ENCODE measurements around the gene TRIM40.

TRIM40 gene

DNA sequence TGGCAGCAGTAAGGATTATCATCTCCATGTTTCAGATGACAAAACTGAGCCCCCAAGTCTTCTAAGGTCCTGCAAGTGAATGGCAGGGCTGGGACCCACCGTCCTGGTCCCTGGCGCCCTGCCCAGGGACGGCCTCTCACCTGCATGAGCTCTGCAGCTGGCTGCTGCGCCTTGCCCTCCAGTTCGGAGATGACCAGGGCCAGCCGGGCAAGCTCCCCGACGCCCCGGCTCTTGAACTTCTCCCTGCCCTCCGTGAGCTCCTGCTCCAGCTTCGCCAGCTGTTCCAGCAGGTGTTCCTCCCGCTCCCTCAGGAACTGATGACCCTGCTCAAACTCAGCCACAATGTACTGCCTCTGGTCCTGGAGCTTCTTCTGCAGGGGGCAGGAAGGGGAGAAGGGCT is 60.4 kb downstream of the TRIM40 start:
- TF ChIP-seq, protein P1, sequence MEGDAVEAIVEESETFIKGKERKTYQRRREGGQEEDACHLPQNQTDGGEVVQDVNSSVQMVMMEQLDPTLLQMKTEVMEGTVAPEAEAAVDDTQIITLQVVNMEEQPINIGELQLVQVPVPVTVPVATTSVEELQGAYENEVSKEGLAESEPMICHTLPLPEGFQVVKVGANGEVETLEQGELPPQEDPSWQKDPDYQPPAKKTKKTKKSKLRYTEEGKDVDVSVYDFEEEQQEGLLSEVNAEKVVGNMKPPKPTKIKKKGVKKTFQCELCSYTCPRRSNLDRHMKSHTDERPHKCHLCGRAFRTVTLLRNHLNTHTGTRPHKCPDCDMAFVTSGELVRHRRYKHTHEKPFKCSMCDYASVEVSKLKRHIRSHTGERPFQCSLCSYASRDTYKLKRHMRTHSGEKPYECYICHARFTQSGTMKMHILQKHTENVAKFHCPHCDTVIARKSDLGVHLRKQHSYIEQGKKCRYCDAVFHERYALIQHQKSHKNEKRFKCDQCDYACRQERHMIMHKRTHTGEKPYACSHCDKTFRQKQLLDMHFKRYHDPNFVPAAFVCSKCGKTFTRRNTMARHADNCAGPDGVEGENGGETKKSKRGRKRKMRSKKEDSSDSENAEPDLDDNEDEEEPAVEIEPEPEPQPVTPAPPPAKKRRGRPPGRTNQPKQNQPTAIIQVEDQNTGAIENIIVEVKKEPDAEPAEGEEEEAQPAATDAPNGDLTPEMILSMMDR (IDR thresholded peaks at IDR 0.05; ENCODE audit: control insufficient read depth, insufficient read depth, low read depth, low read length, missing control alignments) = no peak
- no peak for DNase-seq (ENCODE audit: low read depth)
- H3K4me3 ChIP-seq (ENCODE audit: control insufficient read depth, low read depth, low read length) = no peak overlapping the region
